ENCODE measurements around the gene LCP2. TPM values are rescaled to one million over a fixed set of nuclear protein-coding genes. Genes with fewer than 3 reads are reported as not detected.

LCP2 gene
- total RNA-seq, 1 experiment from 2014 or later: not detected

DNA sequence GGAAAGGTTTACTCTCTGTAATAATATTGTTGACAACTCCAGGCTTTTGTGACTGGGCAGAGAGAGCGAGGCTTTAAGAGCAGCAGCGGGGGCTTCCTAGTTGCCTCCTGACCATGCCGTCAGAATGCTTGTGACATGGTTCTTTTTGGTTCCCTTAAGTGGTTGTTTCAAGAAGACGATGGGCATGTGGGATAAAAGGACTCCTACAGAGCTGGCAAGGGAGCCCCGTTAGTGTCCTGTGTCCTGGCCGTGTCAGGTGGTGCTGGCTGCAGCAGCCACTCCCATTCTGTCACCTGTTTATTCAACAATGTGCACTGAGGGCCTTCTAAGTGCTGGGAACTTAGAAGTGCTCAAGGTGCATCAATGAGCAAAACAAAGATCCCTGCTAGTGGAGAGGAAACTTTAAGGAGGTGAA lies 19.7 kb downstream of the LCP2 start:
- no peak for DNase-seq
- ChIA-PET CTCF (no interaction called here), POLR2A (ENCODE audit: unreplicated experiment) (no interaction called here)
- Histone ChIP-seq H4K20me1 (ENCODE audit: low read length) (no peaks in the 10 kb centered on the region), H3K27me3 (ENCODE audit: low read length) (0 out of 2 replicates have a peak, but pooled peaks cover 10% of the 10 kb centered on the region), H3K4me2 (ENCODE audit: low read length) (no peak overlapping the region), H3K4me1 (ENCODE audit: insufficient read depth, low read length) (no peaks in the 10 kb centered on the region), H3K9ac (ENCODE audit: low read length) (no peak overlapping the region), H3K36me3 (ENCODE audit: low read depth, low read length) (no peaks in the 10 kb centered on the region), H3K9me3 (ENCODE audit: low read length) (no peaks in the 10 kb centered on the region), H3K79me2 (ENCODE audit: low read length) (no peaks in the 10 kb centered on the region), H3K27ac (ENCODE audit: low read length) (no peak overlapping the region), H3K9me2 (replicated peaks; ENCODE audit: low read length) (no peaks in the 10 kb centered on the region), H3K4me3 (ENCODE audit: low read length) (no peak overlapping the region), H2AFZ (ENCODE audit: low read length) (no peak overlapping the region), H3F3A (ENCODE audit: low read length, unreplicated experiment) (no peaks in the 10 kb centered on the region)
- TF ChIP-seq EZH2phosphoT487 (IDR thresholded peaks at IDR 0.05; ENCODE audit: borderline replicate concordance, low read length) (no peak), CTCF (conservative IDR thresholded peaks at IDR 0.05; ENCODE audit: low read depth, low read length) (no peak), EZH2 (IDR thresholded peaks at IDR 0.05; ENCODE audit: low read length, unreplicated experiment) (no peak)
- no peak for ATAC-seq
- BruUV-seq (replicated peaks): no TSS peak
- intact Hi-C loops (cut with micrococcal nuclease): no loop called here

GRCh38 chr5:170276140-170276539 lies 21.4 kb downstream of the LCP2 start:
- no peaks in the 10 kb centered on the region for H3K36me3 ChIP-seq (ENCODE audit: low read depth, low read length)
- no peaks in the 10 kb centered on the region for H3K4me1 ChIP-seq (ENCODE audit: insufficient read depth, low read length)
- no peak overlapping the region for H3K27ac ChIP-seq (ENCODE audit: low read length)
- H2AFZ ChIP-seq (ENCODE audit: low read length): no peak overlapping the region
- H3K9me2 ChIP-seq (replicated peaks; ENCODE audit: low read length): no peaks in the 10 kb centered on the region
- H3K4me2 ChIP-seq (ENCODE audit: low read length): no peak overlapping the region
- no peaks in the 10 kb centered on the region for H4K20me1 ChIP-seq (ENCODE audit: low read length)
- ChIA-PET CTCF (no interaction called here), POLR2A (ENCODE audit: unreplicated experiment) (no interaction called here)
- no peak overlapping the region for H3K9ac ChIP-seq (ENCODE audit: low read length)
- TF ChIP-seq EZH2phosphoT487 (IDR thresholded peaks at IDR 0.05; ENCODE audit: borderline replicate concordance, low read length) (no peak), CTCF (conservative IDR thresholded peaks at IDR 0.05; ENCODE audit: low read depth, low read length) (no peak), EZH2 (IDR thresholded peaks at IDR 0.05; ENCODE audit: low read length, unreplicated experiment) (no peak)
- H3K27me3 ChIP-seq (ENCODE audit: low read length): 0 out of 2 replicates have a peak, but pooled peaks cover 5% of the 10 kb centered on the region
- ATAC-seq (no peak), DNase-seq (no peak)
- intact Hi-C loops (cut with micrococcal nuclease): no loop called here
- no peak overlapping the region for H3K4me3 ChIP-seq (ENCODE audit: low read length)
- no peaks in the 10 kb centered on the region for H3K9me3 ChIP-seq (ENCODE audit: low read length)
- H3K79me2 ChIP-seq (ENCODE audit: low read length): no peaks in the 10 kb centered on the region
- no peaks in the 10 kb centered on the region for H3F3A ChIP-seq (ENCODE audit: low read length, unreplicated experiment)
- BruUV-seq (replicated peaks): no TSS peak

DNA sequence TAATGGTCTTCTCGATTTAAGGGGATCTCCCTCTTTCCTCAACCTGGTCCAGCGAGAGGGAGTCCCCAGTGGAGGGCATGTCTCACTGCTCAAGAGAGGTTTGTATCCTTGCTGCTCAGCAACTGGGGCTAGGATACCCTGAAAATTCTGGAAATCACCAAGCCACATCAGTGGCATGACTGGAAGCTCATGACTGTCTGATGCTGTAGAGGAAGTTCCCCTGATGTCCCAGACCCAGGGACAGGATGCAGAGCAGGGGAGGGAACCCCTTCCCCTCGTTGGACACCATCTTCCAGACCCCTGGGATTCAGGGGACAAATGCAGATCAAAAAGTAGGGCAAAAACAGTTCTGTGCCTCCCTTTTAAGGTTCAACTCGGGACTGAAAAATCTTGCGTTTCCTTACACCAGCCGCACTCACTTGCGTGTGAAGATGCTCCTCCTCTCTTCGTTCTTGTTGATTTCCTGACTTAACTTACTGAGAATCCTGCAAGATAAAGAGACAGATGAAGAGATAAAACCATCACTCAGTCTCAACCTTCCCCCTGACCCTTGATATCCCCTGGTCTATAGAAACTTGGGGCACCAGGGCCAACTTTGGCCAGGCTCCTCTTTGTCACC lies 22.1 kb downstream of the LCP2 start:
- TF ChIP-seq EZH2 (IDR thresholded peaks at IDR 0.05; ENCODE audit: low read length, unreplicated experiment) (no peak), CTCF (conservative IDR thresholded peaks at IDR 0.05; ENCODE audit: low read depth, low read length) (no peak), EZH2phosphoT487 (IDR thresholded peaks at IDR 0.05; ENCODE audit: borderline replicate concordance, low read length) (no peak)
- Histone ChIP-seq H3K9ac (ENCODE audit: low read length) (no peak overlapping the region), H2AFZ (ENCODE audit: low read length) (no peak overlapping the region), H3K27me3 (ENCODE audit: low read length) (0 out of 2 replicates have a peak, but pooled peaks cover 4% of the 10 kb centered on the region), H3K27ac (ENCODE audit: low read length) (no peak overlapping the region), H3K9me2 (replicated peaks; ENCODE audit: low read length) (no peaks in the 10 kb centered on the region), H3K4me2 (ENCODE audit: low read length) (no peak overlapping the region), H3K79me2 (ENCODE audit: low read length) (no peaks in the 10 kb centered on the region), H3K36me3 (ENCODE audit: low read depth, low read length) (no peaks in the 10 kb centered on the region), H3K9me3 (ENCODE audit: low read length) (no peaks in the 10 kb centered on the region), H3K4me3 (ENCODE audit: low read length) (no peak overlapping the region), H4K20me1 (ENCODE audit: low read length) (no peaks in the 10 kb centered on the region), H3K4me1 (ENCODE audit: insufficient read depth, low read length) (no peaks in the 10 kb centered on the region), H3F3A (ENCODE audit: low read length, unreplicated experiment) (no peaks in the 10 kb centered on the region)
- no TSS peak for BruUV-seq (replicated peaks)
- intact Hi-C loops (cut with micrococcal nuclease): no loop called here
- CTCF ChIA-PET: no interaction called here
- POLR2A ChIA-PET (ENCODE audit: unreplicated experiment): no interaction called here
- ATAC-seq (no peak), DNase-seq (no peak)
